ENCODE data around the gene TIMD4. TPM values are rescaled to one million over a fixed set of nuclear protein-coding genes. Genes with fewer than 3 reads are reported as not detected.

The TIMD4 gene
- total RNA-seq, 2 experiments from 2014 or later: 1.8 to 3.1 TPM

DNA sequence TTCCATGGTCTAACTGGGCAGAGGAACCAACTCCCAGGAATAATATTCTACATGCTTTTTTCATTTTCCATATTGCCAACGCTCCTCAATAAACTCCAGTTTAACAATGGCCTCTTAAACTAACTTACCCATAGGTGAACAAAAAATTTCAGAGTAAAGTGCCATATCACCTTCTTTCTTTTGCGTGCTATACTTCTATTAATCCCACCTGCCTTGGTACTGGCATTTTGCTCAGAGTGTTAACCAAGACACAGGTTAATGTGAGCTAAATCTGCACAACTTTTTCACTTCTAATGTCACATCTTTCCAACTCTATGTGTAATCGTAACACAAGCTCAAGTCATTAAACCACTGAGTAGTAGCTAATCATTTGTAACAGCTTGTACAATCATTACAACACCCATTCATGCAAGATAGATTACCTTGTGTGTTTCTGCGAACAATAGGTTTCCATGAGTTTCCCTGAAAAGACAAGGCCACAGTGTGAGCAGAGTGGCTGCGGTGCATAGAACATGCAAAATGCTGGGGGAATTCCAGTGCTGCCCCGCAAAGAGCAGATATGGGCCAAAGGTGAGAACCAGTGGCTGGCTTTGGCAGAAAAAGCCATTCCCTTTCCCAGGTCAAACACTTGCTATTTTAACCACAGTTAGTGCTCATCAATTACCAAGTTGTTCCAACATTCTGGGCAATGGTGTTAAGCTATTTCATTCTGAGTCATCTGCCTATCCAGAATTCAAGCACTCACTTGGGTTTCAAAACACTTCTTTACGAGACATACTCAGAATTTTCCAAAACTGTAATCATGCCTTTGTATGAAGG is 42.8 kb downstream of the TIMD4 start:
- intact Hi-C loops (cut with micrococcal nuclease): loop anchor here (1.0 to 10.0 kb wide), 14 partner anchors 9 to 685 kb away; partner anchors contain the start of genes MED7 and NIPAL4
- DNase-seq: peak; percentile 86
- H3K27me3 Mint-ChIP-seq: no peaks in the 10 kb centered on the region
- peak overlapping the region; percentile 48 for H3K4me3 Mint-ChIP-seq
- POLR2A ChIA-PET: interaction anchor here (0.8 to 2.3 kb wide), 13 partner anchors 8 to 518 kb away, joined by 3 to 14 read pairs (median 4); partner anchors contain the start of genes HAVCR2 and MED7
- CTCF ChIA-PET: interaction anchor here (1.0 to 2.4 kb wide), 6 partner anchors 14 to 110 kb away, joined by 3 to 16 read pairs (median 3); no protein-coding TSS in a partner anchor
- peak overlapping the region; percentile 85 for H3K27ac Mint-ChIP-seq
- H3K9me3 Mint-ChIP-seq: no peaks in the 10 kb centered on the region
- H3K4me1 Mint-ChIP-seq (ENCODE audit: low read depth): peaks cover 43% of the 10 kb centered on the region
- H3K36me3 Mint-ChIP-seq: peaks cover 9% of the 10 kb centered on the region

GRCh38 chr5:156918311-156918845 is 44.6 kb downstream of the TIMD4 start:
- Mint-ChIP-seq H3K4me3 (no peak overlapping the region), H3K27me3 (no peaks in the 10 kb centered on the region), H3K9me3 (no peaks in the 10 kb centered on the region), H3K36me3 (peaks cover 11% of the 10 kb centered on the region), H3K27ac (peak overlapping the region; percentile 73), H3K4me1 (ENCODE audit: low read depth) (peaks cover 58% of the 10 kb centered on the region)
- no peak for DNase-seq
- ChIA-PET POLR2A (no interaction called here), CTCF (no interaction called here)
- intact Hi-C loops (cut with micrococcal nuclease): no loop called here

DNA sequence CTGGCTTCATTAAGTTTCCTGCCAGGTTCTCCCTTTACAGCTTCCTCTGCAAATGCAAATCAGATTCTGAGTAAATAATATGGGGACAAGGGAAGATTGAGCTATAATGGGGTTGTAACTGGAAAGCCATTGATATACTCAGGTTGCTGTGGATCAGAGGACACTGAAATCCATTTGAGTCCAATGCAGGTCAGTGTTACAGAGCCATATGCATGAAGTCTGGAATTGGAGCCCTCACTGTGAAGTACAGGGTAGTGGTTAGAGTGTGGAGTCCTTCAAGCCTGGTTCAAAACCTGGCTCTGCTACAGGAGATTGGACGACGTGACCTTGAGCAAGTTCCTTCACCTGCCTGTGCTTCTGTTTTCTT is 48.7 kb downstream of the TIMD4 start:
- Mint-ChIP-seq H3K9me3 (peaks cover 9% of the 10 kb centered on the region), H3K4me3 (peak overlapping the region; percentile 24), H3K4me1 (ENCODE audit: low read depth) (peaks cover 41% of the 10 kb centered on the region), H3K36me3 (peaks cover 14% of the 10 kb centered on the region), H3K27me3 (no peaks in the 10 kb centered on the region), H3K27ac (peak overlapping the region; percentile 86)
- POLR2A ChIA-PET: no interaction called here
- no peak for DNase-seq
- CTCF ChIA-PET: no interaction called here
- intact Hi-C loops (cut with micrococcal nuclease): no loop called here

DNA sequence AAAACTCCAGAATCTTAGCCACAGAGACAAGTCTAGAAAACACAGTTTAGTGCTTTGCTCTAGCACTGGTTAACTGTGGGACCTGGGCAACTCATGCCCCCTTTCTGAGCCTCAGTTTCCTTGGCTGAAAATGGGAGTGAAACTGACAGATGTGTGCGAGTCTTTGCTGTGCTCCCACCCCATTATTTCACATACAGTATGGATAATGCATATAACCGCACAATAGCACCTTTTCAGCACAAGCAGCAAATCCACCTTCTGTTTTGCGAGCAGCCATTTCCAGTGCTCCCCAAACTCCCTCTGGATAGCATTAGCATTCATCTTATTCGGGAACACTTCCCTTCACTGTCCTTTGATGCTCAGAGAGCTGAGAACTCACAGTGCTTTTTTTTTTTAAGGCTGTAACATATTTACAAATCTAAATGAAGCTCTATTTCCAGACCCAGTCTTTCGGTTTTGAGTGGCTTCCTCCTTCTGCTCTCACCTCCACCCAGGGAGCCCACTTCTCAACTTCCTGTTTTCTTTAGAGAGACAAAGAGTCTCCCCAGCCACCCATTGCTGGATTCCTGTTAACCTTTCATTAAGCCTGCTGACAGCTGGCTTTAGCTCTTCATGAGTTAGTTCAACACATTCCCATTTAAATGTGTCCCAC is 49.2 kb downstream of the TIMD4 start:
- Mint-ChIP-seq H3K27ac (peak overlapping the region; percentile 86), H3K36me3 (peaks cover 11% of the 10 kb centered on the region), H3K4me1 (ENCODE audit: low read depth) (peaks cover 36% of the 10 kb centered on the region), H3K27me3 (no peaks in the 10 kb centered on the region), H3K9me3 (peaks cover 9% of the 10 kb centered on the region), H3K4me3 (peak overlapping the region; percentile 24)
- intact Hi-C loops (cut with micrococcal nuclease): no loop called here
- ChIA-PET CTCF (no interaction called here), POLR2A (no interaction called here)
- peak; percentile 31 for DNase-seq

GRCh38 chr5:156913355-156913718 is 49.7 kb downstream of the TIMD4 start:
- ChIA-PET POLR2A (no interaction called here), CTCF (no interaction called here)
- DNase-seq: no peak
- Mint-ChIP-seq H3K4me3 (no peak overlapping the region), H3K9me3 (peaks cover 9% of the 10 kb centered on the region), H3K27ac (peak overlapping the region; percentile 86), H3K27me3 (no peaks in the 10 kb centered on the region), H3K4me1 (ENCODE audit: low read depth) (peaks cover 30% of the 10 kb centered on the region), H3K36me3 (peaks cover 8% of the 10 kb centered on the region)
- intact Hi-C loops (cut with micrococcal nuclease): no loop called here

DNA sequence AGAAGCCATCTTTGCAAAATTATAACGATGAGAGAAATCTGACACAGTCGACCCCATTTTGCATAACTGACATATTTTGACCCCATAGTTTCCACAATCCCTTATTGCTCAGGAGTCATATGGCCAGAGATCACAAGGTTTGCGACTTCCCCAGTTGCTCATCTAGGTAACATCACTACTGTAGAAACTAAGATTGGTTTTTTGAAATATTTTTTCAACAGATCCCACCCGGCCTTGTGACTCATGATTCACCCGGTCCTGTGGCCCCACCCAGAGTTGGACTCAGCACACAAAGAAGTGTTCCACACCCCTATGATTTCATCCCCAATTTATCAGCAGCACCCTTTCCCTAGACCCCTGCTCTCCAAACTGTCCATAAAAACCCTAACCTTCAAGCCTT is 50.2 kb downstream of the TIMD4 start:
- H3K27ac Mint-ChIP-seq: peak overlapping the region; percentile 86
- H3K4me1 Mint-ChIP-seq (ENCODE audit: low read depth): peaks cover 29% of the 10 kb centered on the region
- peaks cover 5% of the 10 kb centered on the region for H3K36me3 Mint-ChIP-seq
- CTCF ChIA-PET: no interaction called here
- H3K27me3 Mint-ChIP-seq: no peaks in the 10 kb centered on the region
- DNase-seq: peak; percentile 23
- intact Hi-C loops (cut with micrococcal nuclease): no loop called here
- no peak overlapping the region for H3K4me3 Mint-ChIP-seq
- H3K9me3 Mint-ChIP-seq: peaks cover 9% of the 10 kb centered on the region
- POLR2A ChIA-PET: no interaction called here

GRCh38 chr5:156909180-156909579 is 53.8 kb downstream of the TIMD4 start:
- Mint-ChIP-seq H3K27me3 (no peaks in the 10 kb centered on the region), H3K4me1 (ENCODE audit: low read depth) (peaks cover 21% of the 10 kb centered on the region), H3K4me3 (no peak overlapping the region), H3K36me3 (peaks cover 3% of the 10 kb centered on the region), H3K27ac (no peak overlapping the region), H3K9me3 (peaks cover 9% of the 10 kb centered on the region)
- ChIA-PET CTCF (no interaction called here), POLR2A (no interaction called here)
- intact Hi-C loops (cut with micrococcal nuclease): no loop called here
- no peak for DNase-seq

DNA sequence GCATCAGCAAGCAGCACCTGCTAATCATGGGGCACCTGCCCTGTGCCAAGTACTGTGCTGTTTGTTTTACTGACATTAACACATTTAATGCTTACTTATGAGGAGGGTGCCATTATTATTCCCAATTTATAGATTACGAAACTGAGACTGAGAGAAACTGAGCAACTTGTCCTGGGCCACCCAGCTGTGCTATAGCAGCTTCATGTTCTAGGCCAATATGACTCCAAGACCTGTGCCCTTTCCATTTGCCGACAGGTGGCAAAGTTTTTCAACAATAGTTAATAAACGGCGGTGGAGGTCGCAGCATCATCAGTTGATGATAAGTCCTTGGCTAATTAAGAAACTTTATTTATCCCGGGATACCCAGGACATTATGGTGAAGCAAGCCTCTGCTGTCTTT is 55.4 kb downstream of the TIMD4 start:
- Mint-ChIP-seq H3K27me3 (no peaks in the 10 kb centered on the region), H3K36me3 (no peaks in the 10 kb centered on the region), H3K9me3 (peaks cover 3% of the 10 kb centered on the region), H3K4me3 (no peak overlapping the region), H3K4me1 (ENCODE audit: low read depth) (peaks cover 6% of the 10 kb centered on the region), H3K27ac (no peak overlapping the region)
- ChIA-PET POLR2A (no interaction called here), CTCF (no interaction called here)
- DNase-seq: no peak
- intact Hi-C loops (cut with micrococcal nuclease): no loop called here

DNA sequence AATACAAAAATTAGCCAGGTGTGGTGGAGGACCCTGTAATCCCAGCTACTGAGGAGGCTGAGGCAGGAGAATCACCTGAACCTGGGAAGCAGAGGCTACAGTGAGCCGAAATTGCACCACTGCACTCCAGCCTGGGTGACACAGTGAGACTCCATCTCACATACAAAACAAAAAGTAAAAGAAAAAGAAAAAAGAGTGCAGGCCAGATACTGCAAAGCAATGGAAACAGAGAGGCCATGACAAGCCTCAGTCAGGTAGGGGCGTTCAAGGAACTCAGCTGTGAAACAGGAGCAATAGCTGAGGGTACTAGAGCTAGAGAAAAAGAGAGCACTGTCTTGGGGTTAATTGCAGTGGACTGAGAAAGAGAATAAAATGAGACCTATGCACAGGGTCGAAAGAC is 56.2 kb downstream of the TIMD4 start:
- no peaks in the 10 kb centered on the region for H3K36me3 Mint-ChIP-seq
- intact Hi-C loops (cut with micrococcal nuclease): no loop called here
- peaks cover 3% of the 10 kb centered on the region for H3K4me1 Mint-ChIP-seq (ENCODE audit: low read depth)
- no peak for DNase-seq
- no peak overlapping the region for H3K27ac Mint-ChIP-seq
- ChIA-PET CTCF (no interaction called here), POLR2A (no interaction called here)
- H3K4me3 Mint-ChIP-seq: no peak overlapping the region
- H3K27me3 Mint-ChIP-seq: no peaks in the 10 kb centered on the region
- no peaks in the 10 kb centered on the region for H3K9me3 Mint-ChIP-seq

- intact Hi-C loops (cut with micrococcal nuclease): no loop called here
- Mint-ChIP-seq H3K4me3 (no peak overlapping the region), H3K36me3 (no peaks in the 10 kb centered on the region), H3K27me3 (no peaks in the 10 kb centered on the region), H3K27ac (no peak overlapping the region), H3K4me1 (ENCODE audit: low read depth) (peaks cover 23% of the 10 kb centered on the region), H3K9me3 (no peaks in the 10 kb centered on the region)
- POLR2A ChIA-PET: no interaction called here
- DNase-seq: no peak
- CTCF ChIA-PET: no interaction called here
Observed at GRCh38 chr5:156896546-156896945, 66.5 kb downstream of the TIMD4 start.

GRCh38 chr5:156893517-156893916 is 69.5 kb downstream of the TIMD4 start:
- H3K4me3 Mint-ChIP-seq: no peak overlapping the region
- H3K27ac Mint-ChIP-seq: peak overlapping the region; percentile 18
- ChIA-PET CTCF (interaction anchor here (1.6 kb wide), 1 partner anchor 42 kb away, joined by 6 read pairs; no protein-coding TSS in a partner anchor), POLR2A (no interaction called here)
- no peaks in the 10 kb centered on the region for H3K27me3 Mint-ChIP-seq
- no peaks in the 10 kb centered on the region for H3K36me3 Mint-ChIP-seq
- intact Hi-C loops (cut with micrococcal nuclease): loop anchor here (1.0 to 5.0 kb wide), 2 partner anchors 27 to 239 kb away; no protein-coding TSS in a partner anchor
- peaks cover 33% of the 10 kb centered on the region for H3K4me1 Mint-ChIP-seq (ENCODE audit: low read depth)
- H3K9me3 Mint-ChIP-seq: no peaks in the 10 kb centered on the region
- DNase-seq: no peak

DNA sequence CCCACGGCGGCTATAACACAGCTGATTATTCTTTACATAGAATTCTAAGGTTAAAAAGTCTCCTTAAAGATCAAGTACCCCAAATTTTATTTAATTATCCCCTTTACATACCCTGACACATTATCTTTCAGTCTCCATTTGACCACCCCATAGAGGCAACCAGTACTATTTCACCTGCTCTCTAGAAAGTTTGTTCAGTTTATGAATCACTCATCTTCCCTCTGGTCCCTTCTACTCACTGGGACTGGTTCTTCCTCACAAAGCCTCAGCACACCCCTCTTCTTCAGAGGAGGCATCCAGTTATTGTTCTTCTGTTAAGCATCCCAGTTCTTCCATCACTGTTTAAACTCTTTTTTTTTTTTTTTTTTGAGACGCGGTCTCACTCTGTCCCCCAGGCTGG is 70.2 kb downstream of the TIMD4 start:
- H3K4me1 Mint-ChIP-seq (ENCODE audit: low read depth): peaks cover 33% of the 10 kb centered on the region
- H3K27me3 Mint-ChIP-seq: no peaks in the 10 kb centered on the region
- no peak for DNase-seq
- intact Hi-C loops (cut with micrococcal nuclease): loop anchor here (1.0 to 5.0 kb wide), 3 partner anchors 27 to 239 kb away; no protein-coding TSS in a partner anchor
- ChIA-PET POLR2A (no interaction called here), CTCF (no interaction called here)
- H3K36me3 Mint-ChIP-seq: no peaks in the 10 kb centered on the region
- no peak overlapping the region for H3K4me3 Mint-ChIP-seq
- H3K27ac Mint-ChIP-seq: no peak overlapping the region
- H3K9me3 Mint-ChIP-seq: no peaks in the 10 kb centered on the region

Measured in activated CD4-positive, alpha-beta memory T cell treated with anti-CD3 and anti-CD28 coated beads for 36 hours (primary cell).